HepG2 (cell line): Measurements from ENCODE around the gene P2RX5. TPM values are rescaled to one million over a fixed set of nuclear protein-coding genes. Genes with fewer than 3 reads are reported as not detected.

ENCODE experiments used
- CREB1 ChIP-seq, 2 experiments: fragments of 450-650 bp in 1 of 2; IDR thresholded peaks; 2 replicates each; pipeline ENCODE4 v1.6.1; 2016 to 2017; ENCODE audit warnings: control low read depth in 1 of 2, mild to moderate bottlenecking in 1 of 2, missing compliant biosample characterization in 1 of 2, missing genetic modification characterization in 1 of 2
- HIC2 ChIP-seq: sonication (generic); formaldehyde crosslinking; IDR thresholded peaks from 2 replicates; pipeline ENCODE4 v1.9.0; 2022; ENCODE audit warnings: low read depth, missing genetic modification reagents
- HMGXB4 ChIP-seq, 2 experiments: sonication (generic) in 1 of 2; formaldehyde crosslinking in 1 of 2; IDR thresholded peaks; 2 replicates each; pipeline versions ENCODE4 v1.4.0 to v1.6.1; 2018 to 2020; ENCODE audit warnings: missing genetic modification reagents in 2 of 2, borderline replicate concordance in 1 of 2, low read depth in 1 of 2, mild to moderate bottlenecking in 1 of 2, missing biosample characterization in 1 of 2
- HNF1B ChIP-seq: sonication (generic); formaldehyde crosslinking; IDR thresholded peaks from 2 replicates; pipeline ENCODE4 v1.5.1; 2020; ENCODE audit warnings: mild to moderate bottlenecking, moderate library complexity, missing genetic modification reagents
- NR2C2 ChIP-seq: sonication (generic); formaldehyde crosslinking; IDR thresholded peaks from 2 replicates; pipeline ENCODE4 v1.4.0; 2020; ENCODE audit warnings: missing genetic modification reagents, mild to moderate bottlenecking, moderate library complexity, borderline replicate concordance
- SKI ChIP-seq: fragments of 450-650 bp; IDR thresholded peaks from one replicate; pipeline ENCODE4 v1.6.1; 2018; ENCODE audit warnings: mild to moderate bottlenecking; ENCODE audit not compliant: partially characterized antibody
- TAF15 ChIP-seq: fragments of 200-400 bp; formaldehyde crosslinking; IDR thresholded peaks from one replicate; pipeline ENCODE4 v1.6.1; 2018; ENCODE audit warnings: mild to moderate bottlenecking, low read depth, low read length; ENCODE audit not compliant: poor library complexity, severe bottlenecking
- TARDBP ChIP-seq: sonication (generic); formaldehyde crosslinking; IDR thresholded peaks from 2 replicates; pipeline ENCODE4 v1.8.0; 2022; ENCODE audit warnings: mild to moderate bottlenecking, missing genetic modification reagents
- TIGD3 ChIP-seq: sonication (generic); formaldehyde crosslinking; IDR thresholded peaks from 2 replicates; pipeline ENCODE4 v1.5.1; 2020; ENCODE audit warnings: mild to moderate bottlenecking, missing genetic modification reagents, borderline replicate concordance
- TOPORS ChIP-seq: sonication (generic); formaldehyde crosslinking; IDR thresholded peaks from 2 replicates; pipeline ENCODE4 v1.8.0; 2023; ENCODE audit warnings: mild to moderate bottlenecking, missing genetic modification reagents
- TRIM24 ChIP-seq: sonication (generic); formaldehyde crosslinking; IDR thresholded peaks from 2 replicates; pipeline ENCODE4 v1.8.0; 2022; ENCODE audit warnings: mild to moderate bottlenecking, missing genetic modification reagents
- ZBTB4 ChIP-seq: sonication (generic); formaldehyde crosslinking; IDR thresholded peaks from 2 replicates; pipeline ENCODE4 v1.4.0; 2020; ENCODE audit warnings: missing genetic modification reagents, mild to moderate bottlenecking, borderline replicate concordance
- ZFX ChIP-seq: sonication (generic); formaldehyde crosslinking; IDR thresholded peaks from 2 replicates; pipeline ENCODE4 v1.4.0; 2020; ENCODE audit warnings: mild to moderate bottlenecking, low read depth, missing genetic modification reagents, moderate library complexity
- ZNF296 ChIP-seq: sonication (generic); formaldehyde crosslinking; conservative IDR thresholded peaks from 2 replicates; pipeline ENCODE4 v1.5.0; 2020; ENCODE audit warnings: mild to moderate bottlenecking, missing genetic modification reagents
- ZNF451 ChIP-seq: sonication (generic); formaldehyde crosslinking; IDR thresholded peaks from 2 replicates; pipeline ENCODE4 v1.5.0; 2020; ENCODE audit warnings: mild to moderate bottlenecking, missing genetic modification reagents
- ZNF619 ChIP-seq: sonication (generic); formaldehyde crosslinking; IDR thresholded peaks from 2 replicates; pipeline ENCODE4 v1.4.0; 2020; ENCODE audit warnings: mild to moderate bottlenecking, missing genetic modification reagents
- ZNF672 ChIP-seq: sonication (generic); formaldehyde crosslinking; IDR thresholded peaks from 2 replicates; pipeline ENCODE4 v1.8.1; 2022; ENCODE audit warnings: missing genetic modification reagents
- ZNF841 ChIP-seq: sonication (generic); formaldehyde crosslinking; IDR thresholded peaks from 2 replicates; pipeline ENCODE4 v1.8.1; 2023; ENCODE audit warnings: missing genetic modification reagents, borderline replicate concordance
- polyA plus RNA-seq, 8 experiments: library from polyadenylated mRNA; depleted of rRNA in 3 of 8; stranded (reverse) in 7 of 8; unstranded in 1 of 8; fragments of >200 nt; fragmentation: Illumina TruSeq in 4 of 8; extraction: Trizol in 4 of 8; gene quantifications; 2 replicates each; pipeline versions ENCODE4 v1.2.1 to v1.2.3, GENCODE V29; 2011 to 2016; ENCODE audit warnings: low read depth in 4 of 8, missing spikeins in 1 of 8, mixed read lengths in 1 of 8; ENCODE audit not compliant: insufficient read depth in 1 of 8
- total RNA-seq, 5 experiments: library from RNA; depleted of rRNA; stranded (reverse); fragments of >200 nt; fragmentation: Illumina TruSeq; extraction: Trizol; gene quantifications; 2 replicates each; pipeline ENCODE4 v1.2.3, GENCODE V29; 2016; ENCODE audit warnings: low read depth in 1 of 5

The P2RX5 gene
- total and polyA plus RNA-seq, 2 of the 13 experiments (the other 11 are each of a cell fraction or from before 2014, with no cell fraction given), result 0.95 to 1.7 TPM

- no peak for TF ChIP-seq ZNF296
- TF ChIP-seq HMGXB4 (CRISPR knock-in tag; IDR thresholded peaks at IDR 0.05; ENCODE audit: borderline replicate concordance in 1 of 2, low read depth in 1 of 2), result no peak; a peak in 1 of 4 replicates
- no peak for TF ChIP-seq ZNF841 (CRISPR knock-in tag)
- TF ChIP-seq TARDBP, result peak; percentile 57
- TF ChIP-seq TIGD3 (CRISPR knock-in tag), result no peak
- TF ChIP-seq TRIM24 (CRISPR knock-in tag), result peak; percentile 23; the same call in 1 of the 2 replicates
- TF ChIP-seq TOPORS (CRISPR knock-in tag), result no peak
- no peak for TF ChIP-seq ZNF451 (CRISPR knock-in tag)
- TF ChIP-seq ZNF672 (CRISPR knock-in tag), result no peak
- TF ChIP-seq ZBTB4 (CRISPR knock-in tag), result no peak
- TF ChIP-seq ZFX (CRISPR knock-in tag), result peak; percentile 76
- peak; percentile 25; the same call in 1 of the 2 replicates for TF ChIP-seq HNF1B (CRISPR knock-in tag)
- 0 out of 2 replicates have a peak, but pooled peaks have one; percentile 8 for TF ChIP-seq HIC2
- TF ChIP-seq SKI, result peak; percentile 71
- no peak for TF ChIP-seq TAF15
- TF ChIP-seq ZNF619 (CRISPR knock-in tag), result no peak
- no peak for TF ChIP-seq CREB1 (IDR thresholded peaks at IDR 0.05)
- no peak for TF ChIP-seq CREB1 (CRISPR knock-in tag; IDR thresholded peaks at IDR 0.05)
- no peak for TF ChIP-seq NR2C2 (CRISPR knock-in tag)
These were observed 60.3 kb downstream of the P2RX5 start (continued) for GRCh38 chr17:3635474-3636153.
